ENCODE results near the gene FLRT2. TPM values are rescaled to one million over a fixed set of nuclear protein-coding genes. Genes with fewer than 3 reads are reported as not detected.

The FLRT2 gene
- total RNA-seq, 1 experiment from 2014 or later: 0.07 TPM

DNA sequence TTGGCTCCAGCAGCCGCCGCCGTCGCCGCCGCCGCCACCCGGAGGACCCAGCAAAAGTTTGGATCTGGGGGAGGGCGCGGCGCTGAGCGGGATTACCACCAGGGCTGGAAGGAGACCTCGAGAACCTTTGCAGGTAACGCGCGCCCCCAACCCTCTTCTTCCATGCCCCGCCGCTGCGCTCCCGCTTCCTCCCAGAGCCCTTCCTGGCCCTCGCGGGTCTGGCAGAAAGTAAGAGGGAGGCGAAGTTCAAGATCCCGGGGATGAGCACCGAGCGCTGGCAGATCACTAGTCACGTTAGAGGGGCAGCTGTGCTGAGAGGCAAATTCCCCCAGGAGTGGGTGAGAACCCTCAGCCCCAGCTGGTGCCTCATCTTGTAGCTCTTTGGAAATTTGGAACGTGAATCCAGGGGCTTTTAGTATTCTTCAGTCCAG, 3.9 kb downstream of the FLRT2 start:
- no peaks in the 10 kb centered on the region for H3K79me2 ChIP-seq (ENCODE audit: low read length)
- H3K9me2 ChIP-seq (replicated peaks; ENCODE audit: low read length): no peaks in the 10 kb centered on the region
- H3K9me3 ChIP-seq (ENCODE audit: low read length): no peaks in the 10 kb centered on the region
- no peak overlapping the region for H3K27ac ChIP-seq (ENCODE audit: low read length)
- intact Hi-C loops (cut with micrococcal nuclease): no loop called here
- no peak for TF ChIP-seq CTCF (conservative IDR thresholded peaks at IDR 0.05; ENCODE audit: low read depth, low read length)
- TF ChIP-seq EZH2phosphoT487 (IDR thresholded peaks at IDR 0.05; ENCODE audit: borderline replicate concordance, low read length): no peak
- no peak for TF ChIP-seq EZH2 (IDR thresholded peaks at IDR 0.05; ENCODE audit: low read length, unreplicated experiment)
- no peak for ATAC-seq
- H4K20me1 ChIP-seq (ENCODE audit: low read length): no peaks in the 10 kb centered on the region
- H3F3A ChIP-seq (ENCODE audit: low read length, unreplicated experiment): no peaks in the 10 kb centered on the region
- no peaks in the 10 kb centered on the region for H3K36me3 ChIP-seq (ENCODE audit: low read depth, low read length)
- POLR2A ChIA-PET (ENCODE audit: unreplicated experiment): no interaction called here
- CTCF ChIA-PET: no interaction called here
- no peak overlapping the region for H3K9ac ChIP-seq (ENCODE audit: low read length)
- no peaks in the 10 kb centered on the region for H3K4me1 ChIP-seq (ENCODE audit: insufficient read depth, low read length)
- BruUV-seq (replicated peaks): no TSS peak
- no peak overlapping the region for H2AFZ ChIP-seq (ENCODE audit: low read length)
- H3K4me3 ChIP-seq (ENCODE audit: low read length): peak overlapping the region; percentile 30; the same call in 1 of the 2 replicates
- no peak for DNase-seq
- H3K27me3 ChIP-seq (ENCODE audit: low read length): peaks cover 9% of the 10 kb centered on the region; the same call in 1 of the 2 replicates
- peak overlapping the region; percentile 36 for H3K4me2 ChIP-seq (ENCODE audit: low read length)

DNA sequence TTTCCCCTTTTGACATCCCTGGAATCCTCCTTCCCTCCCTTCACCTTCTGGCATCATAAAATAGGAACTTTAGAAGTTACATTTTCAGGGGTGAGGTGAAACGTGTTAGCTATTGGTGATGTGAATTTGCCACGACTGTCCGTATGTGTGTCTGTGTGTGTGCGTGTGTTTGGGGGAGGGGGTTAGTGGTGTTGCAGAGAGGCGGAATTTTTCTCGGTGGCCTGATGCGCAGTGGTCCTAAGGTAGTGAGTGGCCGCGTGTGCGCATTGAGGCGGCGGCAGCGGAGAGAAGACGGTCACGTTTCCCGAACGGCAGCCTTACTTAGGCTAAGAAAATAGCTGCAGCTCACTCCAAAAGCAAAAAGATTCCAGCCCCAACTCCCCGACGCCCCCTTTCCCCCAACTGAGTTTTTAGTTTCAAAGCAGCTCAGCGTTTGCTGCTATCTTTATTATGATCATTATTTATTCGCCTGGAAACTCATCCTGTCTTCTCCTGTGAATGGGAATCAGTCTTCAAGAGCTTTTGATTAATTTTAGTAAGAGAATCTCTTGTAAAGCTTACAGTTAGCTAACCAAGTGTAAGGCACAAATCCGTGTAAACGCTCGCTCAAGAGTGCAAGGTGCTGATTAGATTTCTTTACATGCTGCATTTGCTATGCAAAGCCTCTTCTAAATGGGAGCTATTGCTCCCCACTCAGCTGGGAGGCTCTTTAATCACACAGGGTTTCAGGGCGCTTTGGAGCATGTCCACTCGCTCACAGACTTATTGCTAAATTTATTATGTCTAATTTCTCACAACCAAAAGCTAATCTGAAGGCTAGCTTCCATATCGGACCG, 4.7 kb downstream of the FLRT2 start:
- BruUV-seq (replicated peaks): no TSS peak

More for the DNA sequence above, 4.7 kb downstream of the FLRT2 start:
- Histone ChIP-seq H3K79me2 (ENCODE audit: low read length) (no peaks in the 10 kb centered on the region), H3K36me3 (ENCODE audit: low read depth, low read length) (no peaks in the 10 kb centered on the region), H3K4me2 (ENCODE audit: low read length) (peak overlapping the region; percentile 36; the same call in 1 of the 2 replicates), H3K27me3 (ENCODE audit: low read length) (peaks cover 9% of the 10 kb centered on the region; the same call in 1 of the 2 replicates), H3K4me3 (ENCODE audit: low read length) (no peak overlapping the region; the same call in 1 of the 2 replicates), H3F3A (ENCODE audit: low read length, unreplicated experiment) (no peaks in the 10 kb centered on the region), H3K9me2 (replicated peaks; ENCODE audit: low read length) (no peaks in the 10 kb centered on the region), H4K20me1 (ENCODE audit: low read length) (no peaks in the 10 kb centered on the region), H2AFZ (ENCODE audit: low read length) (no peak overlapping the region), H3K27ac (ENCODE audit: low read length) (no peak overlapping the region), H3K4me1 (ENCODE audit: insufficient read depth, low read length) (no peaks in the 10 kb centered on the region), H3K9ac (ENCODE audit: low read length) (no peak overlapping the region), H3K9me3 (ENCODE audit: low read length) (no peaks in the 10 kb centered on the region)
- ATAC-seq (no peak), DNase-seq (no peak)
- TF ChIP-seq EZH2phosphoT487 (IDR thresholded peaks at IDR 0.05; ENCODE audit: borderline replicate concordance, low read length) (no peak), EZH2 (IDR thresholded peaks at IDR 0.05; ENCODE audit: low read length, unreplicated experiment) (no peak), CTCF (conservative IDR thresholded peaks at IDR 0.05; ENCODE audit: low read depth, low read length) (no peak)
- intact Hi-C loops (cut with micrococcal nuclease): no loop called here
- ChIA-PET POLR2A (ENCODE audit: unreplicated experiment) (no interaction called here), CTCF (no interaction called here)

All from PC-3 (cell line).